ENCODE results near the gene GPR139. TPM values are rescaled to one million over a fixed set of nuclear protein-coding genes. Genes with fewer than 3 reads are reported as not detected.

Gene GPR139
- total and polyA plus RNA-seq, 12 donors = not detected

- no peak overlapping the region for H3K27ac ChIP-seq
- H3K36me3 ChIP-seq (replicated peaks in 1 of 2) = no peaks in the 10 kb centered on the region
- intact Hi-C loops (cut with DNase I) = no loop called here
- no peaks in the 10 kb centered on the region for H3K4me1 ChIP-seq (replicated peaks in 1 of 2)
- H3K27me3 ChIP-seq = peaks cover 5% of the 10 kb centered on the region
- no peak overlapping the region for H3K4me3 ChIP-seq
- WGBS, 4 donors = 52 to 67% (median 56%) methylated on average over 2 of the region's 2 CpGs
- H3K9me3 ChIP-seq (replicated peaks in 1 of 3) = no peaks in the 10 kb centered on the region
- DNase-seq = no peak
- no peak for TF ChIP-seq POLR2A (IDR thresholded peaks at IDR 0.05)
- TF ChIP-seq, protein P1, sequence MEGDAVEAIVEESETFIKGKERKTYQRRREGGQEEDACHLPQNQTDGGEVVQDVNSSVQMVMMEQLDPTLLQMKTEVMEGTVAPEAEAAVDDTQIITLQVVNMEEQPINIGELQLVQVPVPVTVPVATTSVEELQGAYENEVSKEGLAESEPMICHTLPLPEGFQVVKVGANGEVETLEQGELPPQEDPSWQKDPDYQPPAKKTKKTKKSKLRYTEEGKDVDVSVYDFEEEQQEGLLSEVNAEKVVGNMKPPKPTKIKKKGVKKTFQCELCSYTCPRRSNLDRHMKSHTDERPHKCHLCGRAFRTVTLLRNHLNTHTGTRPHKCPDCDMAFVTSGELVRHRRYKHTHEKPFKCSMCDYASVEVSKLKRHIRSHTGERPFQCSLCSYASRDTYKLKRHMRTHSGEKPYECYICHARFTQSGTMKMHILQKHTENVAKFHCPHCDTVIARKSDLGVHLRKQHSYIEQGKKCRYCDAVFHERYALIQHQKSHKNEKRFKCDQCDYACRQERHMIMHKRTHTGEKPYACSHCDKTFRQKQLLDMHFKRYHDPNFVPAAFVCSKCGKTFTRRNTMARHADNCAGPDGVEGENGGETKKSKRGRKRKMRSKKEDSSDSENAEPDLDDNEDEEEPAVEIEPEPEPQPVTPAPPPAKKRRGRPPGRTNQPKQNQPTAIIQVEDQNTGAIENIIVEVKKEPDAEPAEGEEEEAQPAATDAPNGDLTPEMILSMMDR (IDR thresholded peaks at IDR 0.05) = no peak
Measured at GRCh38 chr16:20107083-20107482, 33.4 kb upstream of the GPR139 start.

DNA sequence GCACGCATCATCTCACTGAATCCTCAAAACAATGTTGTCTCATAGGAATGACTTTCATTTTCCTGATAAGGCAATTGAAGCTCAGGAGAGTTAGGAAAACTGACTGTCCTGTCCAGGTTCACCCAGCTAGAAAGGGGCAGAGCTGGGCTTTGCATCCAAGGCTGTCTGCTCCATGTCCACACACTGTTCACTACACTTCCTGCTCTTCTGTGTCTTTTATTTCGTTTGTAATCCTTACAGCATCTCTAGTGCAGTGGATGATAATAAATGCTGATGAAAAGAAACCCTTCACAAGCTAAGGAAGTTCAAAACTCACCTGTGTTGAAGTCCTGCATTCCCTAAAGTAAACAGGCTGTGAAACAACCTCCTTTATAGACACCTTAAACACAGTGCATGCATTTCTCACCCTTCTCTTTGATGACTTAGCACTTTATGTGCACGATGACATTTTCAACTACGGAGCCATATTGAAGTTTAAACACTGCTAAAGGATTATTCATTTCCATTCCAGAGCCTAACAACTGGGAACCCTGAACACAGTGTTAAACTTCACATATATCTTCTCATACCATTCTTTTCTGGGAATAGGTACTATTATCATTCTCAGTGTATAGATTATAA is 31.0 kb upstream of the GPR139 start:
- 64 to 72% (median 67%) methylated on average over 4 of the region's 4 CpGs for WGBS, 4 donors

GRCh38 chr16:20102521-20102920 is 28.8 kb upstream of the GPR139 start:
- TF ChIP-seq, protein P1 (IDR thresholded peaks at IDR 0.05) = no peak
- no peak for TF ChIP-seq POLR2A (IDR thresholded peaks at IDR 0.05)
- Histone ChIP-seq H3K36me3 (replicated peaks in 1 of 2) (no peaks in the 10 kb centered on the region), H3K4me3 (no peak overlapping the region), H3K4me1 (replicated peaks in 1 of 2) (no peaks in the 10 kb centered on the region), H3K9me3 (replicated peaks in 1 of 3) (no peaks in the 10 kb centered on the region), H3K27ac (no peak overlapping the region), H3K27me3 (no peaks in the 10 kb centered on the region)
- 55 to 80% (median 62%) methylated on average over 1 of the region's 1 CpG for WGBS, 4 donors
- DNase-seq = no peak
- intact Hi-C loops (cut with DNase I) = no loop called here

More for the DNA sequence above, 31.0 kb upstream of the GPR139 start:
- no peaks in the 10 kb centered on the region for H3K9me3 ChIP-seq (replicated peaks in 1 of 3)
- intact Hi-C loops (cut with DNase I) = no loop called here
- H3K4me1 ChIP-seq (replicated peaks in 1 of 2) = no peaks in the 10 kb centered on the region
- no peaks in the 10 kb centered on the region for H3K36me3 ChIP-seq (replicated peaks in 1 of 2)
- TF ChIP-seq POLR2A (IDR thresholded peaks at IDR 0.05) = no peak
- TF ChIP-seq, protein P1 (IDR thresholded peaks at IDR 0.05) = no peak
- no peak overlapping the region for H3K4me3 ChIP-seq
- no peak overlapping the region for H3K27ac ChIP-seq
- no peaks in the 10 kb centered on the region for H3K27me3 ChIP-seq
- DNase-seq = no peak

DNA sequence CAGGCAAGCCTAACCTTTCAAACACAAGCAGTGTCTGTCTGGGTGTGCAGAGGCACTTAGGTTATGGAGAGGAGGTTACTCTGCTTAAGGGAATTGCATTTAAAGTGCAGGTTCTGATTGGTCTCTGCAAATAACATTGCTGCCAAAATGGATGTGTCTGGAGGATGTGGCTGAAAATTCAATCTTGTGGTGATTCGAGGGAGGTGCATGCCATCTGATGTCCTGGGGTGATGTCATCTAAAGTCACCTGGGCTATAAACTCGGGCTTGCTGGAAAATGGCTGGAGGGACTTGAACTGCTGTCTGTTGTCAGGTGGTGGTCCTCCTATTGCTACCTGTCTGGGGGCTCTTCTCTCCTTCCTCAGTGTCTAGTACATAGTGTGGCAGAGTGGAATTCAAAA is 28.3 kb upstream of the GPR139 start:
- Histone ChIP-seq H3K4me1 (replicated peaks in 1 of 2) (no peaks in the 10 kb centered on the region), H3K9me3 (replicated peaks in 1 of 3) (no peaks in the 10 kb centered on the region), H3K36me3 (replicated peaks in 1 of 2) (no peaks in the 10 kb centered on the region), H3K4me3 (no peak overlapping the region), H3K27me3 (no peaks in the 10 kb centered on the region), H3K27ac (no peak overlapping the region)
- no peak for DNase-seq
- no peak for TF ChIP-seq POLR2A (IDR thresholded peaks at IDR 0.05)
- TF ChIP-seq, protein P1 (IDR thresholded peaks at IDR 0.05) = no peak
- intact Hi-C loops (cut with DNase I) = no loop called here
- 61 to 83% (median 70%) methylated on average over 2 of the region's 2 CpGs for WGBS, 4 donors

All from adrenal gland (tissue), 12 donors.